Activated CD4-positive, alpha-beta T cell treated with anti-CD3 and anti-CD28 coated beads, Interleukin-2, Interleukin-4, amounts not matched to agents 100 ng/mL and 50 ng/mL, durations not matched to agents 16 hours and 8 hours (primary cell): Measurements from ENCODE around the gene NDUFS6.
"Not testable (repeated sequence)": the region's sequence is repeated elsewhere in the genome, so short reads cannot be mapped to it uniquely, and the experiment has no call there.

Experiments
- DNase-seq: peaks from one replicate; pipeline ENCODE4 v3.0.0-alpha.2; 2020; ENCODE audit warnings: low spot score

The NDUFS6 gene

DNA sequence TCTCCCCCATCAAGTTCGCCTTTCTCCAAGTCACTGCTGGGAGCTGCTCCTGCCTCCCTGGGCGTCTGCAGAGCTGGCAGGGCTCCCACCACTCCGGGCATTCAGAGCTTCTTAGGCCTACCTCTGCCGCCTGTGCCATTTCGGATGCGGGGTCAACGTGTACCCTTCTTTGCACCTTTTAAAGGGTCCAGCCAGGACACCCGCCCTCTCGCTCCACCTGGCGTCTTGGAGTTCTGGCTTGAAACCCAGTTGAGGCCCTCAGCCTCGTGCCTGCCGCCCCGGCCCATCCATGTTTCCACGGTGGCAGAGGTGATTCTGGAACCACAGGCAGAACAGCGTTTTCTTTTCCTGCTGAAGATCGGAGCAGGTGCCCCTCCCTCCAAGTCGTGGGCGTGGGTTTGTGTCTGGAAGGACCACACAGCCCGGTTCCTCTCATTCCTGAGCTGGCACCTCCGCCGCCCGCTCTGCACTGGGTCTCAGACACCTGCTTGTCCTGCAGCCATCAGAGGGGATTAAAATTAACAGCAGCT is 32.9 kb downstream of the NDUFS6 start:
- DNase-seq, result no peak

- DNase-seq, result no peak
Observed at GRCh38 chr5:1834721-1835429, 33.7 kb downstream of the NDUFS6 start.

- DNase-seq, result no peak
Observed at GRCh38 chr5:1835431-1835830, 34.2 kb downstream of the NDUFS6 start.

DNA sequence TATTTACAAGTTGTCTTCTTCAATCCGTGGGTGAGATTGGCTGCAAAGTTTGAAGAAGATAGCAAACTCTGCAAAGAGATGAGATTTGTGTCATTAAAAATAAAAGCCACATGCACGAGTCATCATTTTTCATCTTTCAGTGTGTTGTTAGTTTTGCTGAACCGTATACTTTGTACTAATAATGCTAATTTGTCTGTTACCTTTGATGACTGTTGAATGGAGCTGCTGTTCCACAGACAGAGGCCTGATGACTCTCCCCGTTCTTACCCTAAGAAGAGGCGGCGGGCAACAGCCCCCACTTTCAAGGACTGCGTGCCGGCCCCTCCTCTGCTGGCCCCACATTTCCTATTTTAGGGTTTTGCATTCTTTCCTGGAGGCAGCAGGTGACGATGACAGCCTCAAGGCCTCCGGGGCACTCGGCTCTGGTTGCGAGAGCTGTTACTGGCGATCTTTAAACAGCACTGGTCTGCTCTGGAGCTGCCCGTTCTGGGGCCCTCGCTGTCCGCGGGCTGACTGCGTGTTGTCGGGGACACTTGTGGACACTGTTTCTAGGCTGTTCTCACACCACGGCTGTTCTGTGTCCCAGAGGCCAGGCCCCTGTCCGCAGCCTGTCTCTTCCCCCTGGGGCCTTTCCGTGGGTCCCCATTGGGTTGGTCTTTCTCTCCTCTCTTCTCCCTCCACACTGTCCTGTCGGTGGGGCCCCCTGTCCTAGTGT is 35.1 kb downstream of the NDUFS6 start:
- DNase-seq, result no peak

- no peak for DNase-seq
Observed at GRCh38 chr5:1836891-1837880, 36.0 kb downstream of the NDUFS6 start.

- no peak for DNase-seq
Observed at GRCh38 chr5:1838013-1838412, 36.8 kb downstream of the NDUFS6 start.

DNA sequence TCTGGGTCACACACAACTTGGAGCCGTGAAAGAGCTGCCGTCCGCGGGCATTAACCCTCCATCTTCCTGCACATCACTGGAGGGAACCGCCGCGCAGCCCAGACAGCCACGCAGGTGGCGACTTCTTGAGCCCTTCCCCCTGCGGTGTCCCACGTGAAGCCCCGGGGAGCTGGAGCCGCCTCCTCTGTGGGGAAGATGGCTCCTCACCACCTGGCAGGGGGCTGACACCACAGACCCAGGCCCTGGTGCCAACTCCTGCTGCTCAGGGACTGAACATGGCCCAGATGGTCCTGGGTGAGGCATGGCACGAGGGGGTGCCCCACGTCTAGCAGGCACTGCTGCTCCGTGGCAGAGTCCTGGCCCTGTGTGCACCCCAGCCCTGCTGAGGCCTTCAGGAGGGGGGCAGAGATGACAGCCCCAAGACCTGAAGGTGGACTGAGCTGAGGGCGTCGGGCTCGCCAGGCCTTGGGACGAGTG is 38.9 kb downstream of the NDUFS6 start:
- no peak for DNase-seq

DNA sequence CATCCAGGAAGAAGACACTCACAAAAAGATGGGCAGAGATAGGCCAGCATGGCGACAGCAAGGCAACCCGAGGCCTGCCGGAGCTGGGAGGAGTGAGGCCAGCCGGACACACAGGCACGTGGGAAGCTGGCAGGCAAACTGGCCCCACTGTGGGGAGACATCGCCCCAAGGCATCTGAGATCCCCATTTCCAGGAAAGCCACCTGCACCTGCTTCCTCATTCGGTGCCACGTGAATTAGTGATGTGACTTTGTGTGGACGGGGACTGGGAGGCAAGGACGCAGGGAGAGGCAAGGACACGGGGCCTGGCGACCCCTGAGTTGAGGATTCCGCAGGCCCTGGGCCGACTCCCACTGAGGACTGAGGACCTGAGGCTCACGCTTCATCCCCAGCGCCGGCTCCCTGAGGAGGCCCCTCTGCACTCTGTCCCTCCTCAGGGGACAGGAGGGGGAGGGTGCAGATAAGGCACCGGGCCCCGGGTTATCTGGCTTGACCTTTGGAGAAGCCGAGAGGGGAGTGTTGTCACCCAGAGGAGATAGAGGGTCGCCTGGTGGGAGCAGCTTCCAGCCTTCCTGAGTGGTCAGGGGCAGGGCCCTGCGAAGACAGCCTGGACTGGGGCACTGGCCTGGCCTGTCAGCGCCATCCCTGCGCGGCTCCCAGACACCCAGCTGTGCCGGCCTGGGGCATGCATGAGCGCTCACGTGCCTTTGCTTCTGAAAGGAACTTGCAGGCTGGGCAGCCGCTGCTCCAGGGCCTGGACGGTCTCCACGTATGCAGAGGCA is 39.7 kb downstream of the NDUFS6 start:
- no peak for DNase-seq

DNA sequence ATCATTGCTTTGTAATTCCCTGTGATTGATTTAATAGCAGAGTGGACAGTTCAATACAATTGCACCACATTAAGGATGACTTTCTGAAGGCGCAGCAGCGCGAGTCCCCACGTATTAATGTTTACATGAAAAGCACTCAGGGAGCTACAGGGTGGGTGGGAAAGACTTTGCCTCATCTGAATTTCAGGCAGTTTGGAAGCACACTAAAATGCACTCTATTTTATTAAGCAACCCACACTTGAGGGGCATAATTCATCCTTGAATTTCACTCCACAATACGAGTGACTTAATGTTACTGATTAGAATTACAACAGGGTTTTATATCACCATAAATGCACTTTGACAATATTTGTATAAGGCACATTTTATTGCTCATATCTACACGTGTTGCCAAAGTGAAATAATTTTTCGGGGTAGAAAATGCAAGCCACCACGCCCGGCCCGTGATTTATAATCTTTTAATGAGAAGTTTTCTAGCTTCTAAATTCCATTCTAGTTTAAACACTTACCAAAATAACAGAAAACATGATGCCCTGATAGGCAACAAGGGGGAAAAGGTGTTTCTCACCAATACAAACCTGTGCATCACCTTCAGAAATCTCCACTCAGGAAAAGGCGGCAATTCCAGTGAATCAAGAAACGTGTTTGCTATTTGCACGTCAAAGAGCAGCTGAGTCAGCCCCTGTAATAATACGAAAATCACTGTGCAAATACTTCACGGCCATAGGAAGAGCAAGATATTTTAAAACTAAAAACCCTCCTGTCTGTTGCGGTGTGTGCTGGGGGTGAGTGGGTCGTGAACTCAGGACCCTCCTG is 41.0 kb downstream of the NDUFS6 start:
- DNase-seq, result no peak

- not testable (repeated sequence) for DNase-seq
Observed at GRCh38 chr5:1843761-1844160, 42.6 kb downstream of the NDUFS6 start.

DNA sequence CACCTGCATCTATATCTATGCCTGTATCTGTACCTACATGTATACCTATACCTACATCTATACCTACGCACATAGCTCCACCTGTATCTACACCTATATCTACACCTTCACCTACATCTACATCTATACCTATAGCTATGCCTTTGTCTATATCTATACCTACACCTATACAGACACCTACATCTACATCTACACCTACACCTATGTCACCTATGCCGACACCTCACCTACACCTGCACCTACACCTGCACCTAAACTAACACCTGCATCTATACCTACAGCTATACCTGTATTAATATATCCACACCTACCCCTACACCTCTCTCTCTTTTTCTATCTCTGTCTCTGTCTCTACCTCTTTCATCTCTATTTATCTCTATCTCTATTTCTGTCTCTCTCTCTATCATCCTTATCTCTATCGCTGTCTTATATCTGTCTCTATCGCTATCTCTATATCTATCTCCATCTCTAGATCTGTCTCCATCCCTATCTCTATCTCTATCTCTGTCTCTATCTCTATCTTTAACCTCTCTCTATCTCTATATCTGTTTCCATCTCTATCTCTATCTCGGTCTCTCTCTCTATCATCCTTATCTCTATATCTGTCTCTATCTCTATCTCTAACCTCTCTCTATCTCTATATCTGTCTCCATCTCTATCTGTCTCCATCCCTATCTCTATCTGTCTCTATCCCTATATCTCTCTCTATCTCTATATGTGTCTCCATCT is 43.7 kb downstream of the NDUFS6 start:
- no peak for DNase-seq

DNA sequence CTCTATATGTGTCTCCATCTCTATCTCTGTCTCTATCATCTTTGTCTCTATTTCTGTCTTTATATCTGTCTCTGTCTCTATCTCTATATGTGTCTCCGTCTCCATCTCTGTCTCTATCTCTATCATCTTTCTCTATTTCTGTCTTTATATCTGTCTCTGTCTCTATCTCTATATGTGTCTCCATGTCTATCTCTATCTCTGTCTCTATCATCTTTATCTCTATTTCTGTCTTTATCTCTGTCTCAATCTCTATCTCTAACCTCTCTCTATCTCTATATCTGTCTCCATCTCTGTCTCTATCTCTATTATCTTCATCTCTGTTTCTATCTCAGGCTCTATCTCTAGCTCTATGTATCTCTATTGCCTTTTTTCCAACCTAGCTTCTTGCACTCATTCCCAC is 44.5 kb downstream of the NDUFS6 start:
- DNase-seq, result no peak

DNA sequence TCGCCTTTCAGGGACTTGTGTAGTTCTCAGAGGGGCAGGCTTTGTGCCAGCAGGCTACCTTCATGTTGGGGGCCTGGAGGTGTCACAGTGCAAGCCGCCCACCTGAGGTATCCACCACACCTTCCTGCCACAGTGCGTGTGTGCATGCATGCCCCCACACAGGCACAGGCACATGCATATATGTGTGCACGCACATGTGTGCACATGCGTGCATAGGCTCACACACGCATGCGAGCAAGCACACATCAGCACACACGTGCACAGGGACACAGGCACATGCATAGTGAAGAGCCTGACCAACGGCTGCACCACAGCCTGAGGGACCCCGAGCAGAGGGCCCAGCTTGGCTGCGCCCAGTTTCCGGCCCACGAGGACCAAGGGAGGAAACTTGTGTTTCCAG is 45.4 kb downstream of the NDUFS6 start:
- no peak for DNase-seq

GRCh38 chr5:1847056-1847455 is 45.8 kb downstream of the NDUFS6 start:
- no peak for DNase-seq

- DNase-seq, result no peak
Observed at GRCh38 chr5:1847611-1848010, 46.4 kb downstream of the NDUFS6 start.

DNA sequence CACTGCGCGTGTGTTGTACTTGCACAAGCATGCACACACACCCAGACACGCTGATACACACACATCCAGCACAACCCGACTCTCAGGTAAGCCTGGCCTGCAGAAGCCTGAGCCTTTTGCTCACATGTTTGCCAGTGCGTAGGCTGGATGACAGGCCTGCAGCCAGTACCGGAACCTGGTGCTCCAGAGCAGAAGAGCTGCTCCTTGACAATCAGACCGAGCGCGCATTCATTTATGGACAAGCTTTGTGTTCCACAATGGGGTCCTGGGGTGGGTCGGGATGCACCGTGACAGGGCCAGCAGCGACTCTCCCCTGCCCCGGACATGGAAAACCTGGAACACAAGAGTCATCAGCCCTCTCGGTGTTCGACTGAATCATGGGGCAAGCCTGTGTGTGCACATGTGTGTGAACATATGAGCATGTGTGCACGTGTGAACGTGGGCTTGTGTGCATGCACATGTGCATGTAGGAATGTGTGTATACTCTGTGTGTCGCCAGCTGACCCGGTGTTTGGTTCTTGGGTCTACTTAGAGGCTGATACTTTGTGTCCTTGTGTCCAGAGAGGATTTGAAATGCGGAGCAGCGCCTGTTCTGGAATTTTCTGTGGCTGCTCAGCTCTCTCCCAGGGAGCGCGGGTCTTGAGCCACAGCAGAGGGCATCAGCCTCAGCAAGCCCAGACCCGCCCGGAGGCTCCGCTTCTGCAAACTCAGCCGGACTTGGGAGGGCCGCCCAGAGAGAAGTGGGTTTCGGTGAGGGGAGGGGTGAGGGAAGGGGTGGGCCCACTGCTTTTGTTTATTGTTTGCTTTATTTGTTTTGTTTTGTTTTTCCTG is 49.3 kb downstream of the NDUFS6 start:
- no peak for DNase-seq

GRCh38 chr5:1851290-1851934 is 50.2 kb downstream of the NDUFS6 start:
- DNase-seq, result no peak

DNA sequence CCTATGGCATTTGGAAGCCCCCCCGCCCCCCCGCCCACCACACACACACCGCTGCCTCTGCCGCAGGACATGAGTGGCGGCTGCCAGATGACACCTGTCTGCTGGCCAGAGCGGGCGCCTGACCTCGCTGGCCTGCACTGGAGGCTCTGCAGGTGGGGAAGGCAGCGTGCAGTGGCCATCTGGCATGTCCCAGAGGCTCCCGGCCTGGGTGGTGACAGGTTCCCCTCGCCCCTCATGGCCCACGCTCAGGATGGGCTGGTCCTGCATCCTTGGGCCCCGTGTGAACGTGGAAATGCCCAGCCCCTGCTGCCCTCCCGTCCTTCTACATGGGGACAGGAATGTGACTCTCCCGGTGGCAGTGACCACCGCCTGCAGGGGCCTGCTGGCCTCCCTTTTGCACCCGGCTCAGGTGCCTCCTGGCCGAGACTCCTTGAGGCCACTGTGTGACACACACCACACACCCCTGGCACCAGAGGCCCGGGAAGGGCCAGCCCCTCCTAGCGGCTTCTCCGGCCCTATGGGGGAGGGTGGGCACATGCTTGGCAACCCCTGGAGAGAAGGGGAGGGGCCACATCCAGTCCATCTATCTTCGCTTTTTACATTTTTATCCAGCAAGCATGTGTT is 51.2 kb downstream of the NDUFS6 start:
- DNase-seq, result no peak
